Adrenal gland (tissue), 12 donors: ENCODE data around the gene LTBP2. TPM values are rescaled to one million over a fixed set of nuclear protein-coding genes. Genes with fewer than 3 reads are reported as not detected.

Experiments
- DNase-seq, 7 donors: peaks; one replicate each; pipeline ENCODE4 v3.0.0-alpha.2; 2019 to 2020
- H3K27ac ChIP-seq, 5 donors: fragments of 200-600 bp; sonication (generic) in 4 of 5; 1 replicate in 3 of 5; 2 replicates in 2 of 5; pipeline versions ENCODE4 v1.5.1 to v1.8.0; 2016 to 2020; ENCODE audit warnings: mild to moderate bottlenecking in 1 of 5
- H3K27me3 ChIP-seq: fragments of 200-600 bp; 2 replicates; pipeline ENCODE4 v1.8.0; 2021
- H3K36me3 ChIP-seq, 2 donors: fragments of 200-600 bp; replicated peaks in 1 of 2; 1 replicate in 1 of 2; 2 replicates in 1 of 2; pipeline versions ENCODE4 v1.5.1 to v1.8.0; 2018 to 2022
- H3K4me1 ChIP-seq, 2 donors: fragments of 200-600 bp; replicated peaks in 1 of 2; 1 replicate in 1 of 2; 2 replicates in 1 of 2; pipeline versions ENCODE4 v1.5.1 to v1.8.0; 2018 to 2021
- H3K4me3 ChIP-seq, 4 donors: fragments of 200-600 bp; sonication (generic) in 3 of 4; one replicate each; pipeline ENCODE4 v1.5.1; 2016 to 2018
- H3K9me3 ChIP-seq, 3 donors: fragments of 200-600 bp; sonication (generic) in 1 of 3; replicated peaks in 1 of 3; 1 replicate in 2 of 3; 2 replicates in 1 of 3; pipeline versions ENCODE4 v1.5.1 to v1.8.0; 2016 to 2021
- CTCF ChIP-seq, 6 experiments: fragments of 450-650 bp in 4 of 6; fragments of 200-600 bp in 2 of 6; sonication (generic) in 1 of 6; IDR thresholded peaks; 1 replicate in 5 of 6; 2 replicates in 1 of 6; pipeline versions ENCODE4 v1.5.1 to v1.8.0; 2016 to 2021; ENCODE audit warnings: antibody characterized with exemption in 6 of 6, mild to moderate bottlenecking in 2 of 6, moderate library complexity in 1 of 6
- POLR2A ChIP-seq, 2 donors: fragments of 450-650 bp; IDR thresholded peaks; one replicate each; pipeline ENCODE4 v1.6.1; 2017; ENCODE audit warnings: antibody characterized with exemption in 2 of 2, mild to moderate bottlenecking in 2 of 2, moderate library complexity in 1 of 2
- WGBS, 4 donors: extraction: QIAGEN DNeasy Blood & Tissue Kit in 2 of 4; methylation state at CpG; one replicate each; pipeline versions ENCODE4 v1.1.5 to v1.1.7; 2013 to 2017; 5-methylcytosine and 5-hydroxymethylcytosine counted together
- intact Hi-C, 2 donors: fragments of 100-400 bp; cut with DNase I; formaldehyde crosslinking; loops; one replicate each; pipeline versions ENCODE4 v1.14.1 to v1.15.0; 2022 to 2023
- polyA plus RNA-seq, 3 donors: library from polyadenylated mRNA; stranded (reverse); fragments of 200-250 nt in 2 of 3; fragments of 350-450 nt in 1 of 3; fragmentation: Illumina TruSeq in 1 of 3; extraction: RNeasy Lipid Tissue Mini Kit (QIAGEN cat#74804) in 1 of 3; gene quantifications; one replicate each; pipeline ENCODE4 v1.2.3, GENCODE V29; 2013 to 2014
- total RNA-seq, 9 donors: library from RNA; depleted of rRNA in 4 of 9; stranded (reverse); fragments of >200 nt in 4 of 9; fragments of 120-200 nt in 1 of 9; fragmentation: NEBNext Ultra II Directional in 1 of 9; extraction: Animal tissue kit (Norgen Biotek cat#: 25700) in 1 of 9; gene quantifications; one replicate each; pipeline versions ENCODE4 v1.1.0 to v1.2.4, GENCODE V29; 2013 to 2023
- donor health status: healthy with polysubstance abuse.
- donor health status: Bipolar disorder and iron deficiency.
- donor health status: DM: yes; HTN: yes; CAD: no.
- donor health status: DM: no; HTN: no; CAD: no.
- donor health status: DM: no; HTN: no; CAD: no.
- donor health status: DM: yes; HTN: yes; CAD: no.

Gene LTBP2
- total and polyA plus RNA-seq, 12 donors = 2.1 to 17.0 (median 6.2) TPM

- no peak overlapping the region for H3K4me3 ChIP-seq
- H3K27ac ChIP-seq = no peak overlapping the region
- intact Hi-C loops = loop anchor here in 1 of 2 donors (5.0 kb wide), 1 partner anchor 128 kb away; no protein-coding TSS in a partner anchor
- no peaks in the 10 kb centered on the region for H3K9me3 ChIP-seq
- TF ChIP-seq POLR2A (IDR thresholded peaks at IDR 0.05) (no peak), CTCF (IDR thresholded peaks at IDR 0.05) (no peak)
- H3K36me3 ChIP-seq = peaks cover 0 to 1% of the 10 kb centered on the region in 2 donors
- H3K4me1 ChIP-seq = peaks cover 43 to 62% of the 10 kb centered on the region in 2 donors
- 84 to 93% (median 84%) methylated on average over 1 of the region's 1 CpG for WGBS, 4 donors
- no peaks in the 10 kb centered on the region for H3K27me3 ChIP-seq
- DNase-seq = no peak
Observed at GRCh38 chr14:74490486-74490885, 121.6 kb downstream of the LTBP2 start.

- Histone ChIP-seq H3K27me3 (no peaks in the 10 kb centered on the region), H3K36me3 (peaks cover 0 to 9% of the 10 kb centered on the region in 2 donors), H3K4me3 (no peak overlapping the region), H3K27ac (peak overlapping the region in 3 of 5 donors; percentile 22 to 27 (median 27)), H3K9me3 (no peaks in the 10 kb centered on the region), H3K4me1 (peaks cover 44 to 53% of the 10 kb centered on the region in 2 donors)
- TF ChIP-seq CTCF (IDR thresholded peaks at IDR 0.05) = no peak
- TF ChIP-seq POLR2A (IDR thresholded peaks at IDR 0.05) = no peak
- no peak for DNase-seq
- intact Hi-C loops = no loop called here
Observed at GRCh38 chr14:74488786-74489397, 123.1 kb downstream of the LTBP2 start.

DNA sequence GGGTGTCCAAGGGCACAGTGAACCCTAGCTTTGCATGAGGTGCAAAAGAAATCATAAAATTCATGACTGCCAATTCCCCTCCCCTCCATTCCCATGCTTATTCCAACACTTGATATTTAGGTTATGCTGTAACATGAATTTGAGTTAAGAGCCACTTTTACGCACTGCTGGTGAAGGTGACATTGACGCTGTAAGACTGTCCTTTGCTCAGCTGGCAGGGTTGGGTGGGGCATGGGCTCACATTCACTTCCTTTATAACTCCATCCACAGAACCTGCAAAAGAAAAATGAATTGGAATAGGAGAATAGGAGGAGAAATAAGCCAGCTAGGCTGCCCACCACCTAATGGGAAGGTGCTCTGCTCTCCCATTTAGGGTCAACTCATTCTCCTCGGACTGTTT lies 125.9 kb downstream of the LTBP2 start:
- intact Hi-C loops = no loop called here
- TF ChIP-seq CTCF (IDR thresholded peaks at IDR 0.05) (no peak), POLR2A (IDR thresholded peaks at IDR 0.05) (no peak)
- Histone ChIP-seq H3K36me3 (peaks cover 0 to 27% of the 10 kb centered on the region in 2 donors), H3K27me3 (no peaks in the 10 kb centered on the region), H3K9me3 (no peaks in the 10 kb centered on the region), H3K27ac (no peak overlapping the region), H3K4me1 (peaks cover 46 to 53% of the 10 kb centered on the region in 2 donors), H3K4me3 (no peak overlapping the region)
- WGBS, 4 donors = 87 to 92% (median 88%) methylated on average over 3 of the region's 3 CpGs
- no peak for DNase-seq

- Histone ChIP-seq H3K9me3 (no peaks in the 10 kb centered on the region), H3K27me3 (no peaks in the 10 kb centered on the region), H3K4me1 (peaks cover 26 to 28% of the 10 kb centered on the region in 2 donors), H3K4me3 (no peak overlapping the region), H3K36me3 (peaks cover 0 to 47% of the 10 kb centered on the region in 2 donors), H3K27ac (no peak overlapping the region)
- DNase-seq = no peak
- intact Hi-C loops = no loop called here
- no peak for TF ChIP-seq CTCF (IDR thresholded peaks at IDR 0.05)
- no peak for TF ChIP-seq POLR2A (IDR thresholded peaks at IDR 0.05)
Observed at GRCh38 chr14:74483321-74483720, 128.7 kb downstream of the LTBP2 start.
